NCI-H69 (cell line): ENCODE results near the gene RAB3C.

Experiments used
- DNase-seq: peaks from one replicate; lab custom pipeline; 2025; lab: John Stamatoyannopoulos, UW

The RAB3C gene

GRCh38 chr5:58885260-58885659 is 302.4 kb downstream of the RAB3C start:
- DNase-seq, result no peak

- peak; percentile 81 for DNase-seq
These were observed 303.7 kb downstream of the RAB3C start for GRCh38 chr5:58886315-58887207.

- DNase-seq, result no peak
These were observed 304.4 kb downstream of the RAB3C start for GRCh38 chr5:58887311-58887710.

DNA sequence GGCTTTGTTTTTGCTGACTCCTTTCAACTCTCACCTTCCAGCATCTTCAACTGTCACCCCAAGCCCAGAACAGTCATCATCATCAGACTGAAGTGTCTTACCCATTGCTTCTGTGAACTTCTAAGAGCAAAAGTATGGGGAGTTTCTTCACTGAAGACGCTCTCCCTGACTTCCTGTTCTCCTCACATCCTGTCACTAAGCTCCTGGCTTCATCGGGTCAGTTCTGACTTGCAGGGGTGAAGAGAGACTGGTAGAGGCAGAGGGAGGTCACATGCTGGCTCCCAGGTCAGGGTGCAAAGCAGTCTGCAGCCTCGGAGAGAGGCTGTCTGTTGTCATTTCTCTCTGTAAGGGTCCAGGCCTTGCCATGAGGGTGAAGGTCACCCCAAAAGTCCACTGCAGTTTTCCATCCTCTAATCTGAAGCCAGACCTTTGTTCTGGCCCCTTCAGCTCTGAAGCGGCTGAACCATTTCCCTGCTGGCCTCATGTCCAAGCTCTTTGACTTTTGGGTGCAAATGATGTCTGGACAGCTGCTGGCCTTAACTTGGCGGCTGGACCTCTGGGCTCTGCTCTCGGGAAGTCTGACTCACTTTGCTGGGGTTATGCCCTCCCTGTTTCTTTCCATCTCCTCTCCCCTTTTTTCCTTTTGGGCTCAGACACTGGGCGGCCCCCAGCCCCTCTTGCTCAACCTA is 305.0 kb downstream of the RAB3C start:
- no peak for DNase-seq

- DNase-seq, result no peak
These were observed 307.4 kb downstream of the RAB3C start for GRCh38 chr5:58890265-58890664.

- DNase-seq, result peak; percentile 66
These were observed 307.8 kb downstream of the RAB3C start for GRCh38 chr5:58890701-58891085.

DNA sequence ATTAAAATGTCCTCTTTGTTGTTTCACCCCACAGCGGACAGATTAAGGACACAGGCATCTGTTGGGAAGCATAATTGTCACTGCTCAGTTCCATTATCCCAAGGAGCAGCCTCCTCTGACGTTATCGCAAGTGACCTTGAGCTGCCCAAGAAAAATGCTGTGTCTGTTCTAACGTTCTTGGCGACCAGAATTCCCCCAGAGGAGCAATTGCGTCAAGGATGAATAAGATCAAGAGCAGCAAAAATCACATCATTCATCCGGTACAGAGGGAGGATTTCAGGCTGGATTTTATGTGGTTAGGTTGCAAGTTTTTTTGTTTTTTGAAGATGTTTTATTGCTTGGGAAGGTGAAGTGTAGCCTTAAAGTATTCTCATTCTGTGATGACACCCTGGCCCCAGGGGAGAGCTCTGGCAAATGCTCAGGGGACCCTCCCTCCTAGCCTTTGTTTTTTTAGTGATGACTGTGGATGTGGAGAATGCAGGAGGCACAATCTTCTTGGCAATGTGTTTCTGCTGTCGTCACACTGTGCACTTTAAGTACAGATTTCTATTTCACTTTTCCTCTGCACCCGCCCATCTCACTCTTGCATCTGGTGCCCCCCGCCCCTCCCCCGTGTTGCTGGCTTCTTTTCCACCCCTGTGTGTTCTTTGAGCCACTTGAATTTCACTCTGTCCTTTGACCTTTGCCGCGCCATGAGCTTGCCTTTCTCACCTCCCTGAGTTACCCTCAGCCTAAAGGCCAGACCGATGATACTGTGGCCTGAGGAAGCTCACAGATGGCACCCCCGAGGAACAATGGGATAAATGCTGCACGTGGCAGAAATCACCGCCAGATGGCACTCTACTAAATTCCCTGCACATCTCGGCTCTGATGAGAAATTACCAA is 308.5 kb downstream of the RAB3C start:
- peak; percentile 84 for DNase-seq

DNA sequence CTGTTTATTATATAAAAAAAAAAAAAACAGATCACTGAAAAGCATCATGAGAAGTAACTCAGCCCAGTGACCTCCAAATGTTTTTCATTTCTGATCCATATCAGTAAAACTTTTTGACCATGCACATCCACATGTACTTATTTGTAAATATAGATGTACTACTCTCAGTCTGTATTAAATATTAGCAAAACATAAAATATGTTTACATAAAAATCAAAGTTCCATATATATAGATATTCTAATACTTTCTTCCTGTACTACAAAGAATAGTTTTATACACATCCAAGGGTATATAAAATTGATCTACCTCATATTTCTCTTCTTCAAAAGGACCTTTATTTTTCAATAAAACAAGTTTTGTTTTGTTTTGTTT is 309.1 kb downstream of the RAB3C start:
- no peak for DNase-seq

- DNase-seq, result no peak
These were observed 310.7 kb downstream of the RAB3C start for GRCh38 chr5:58893551-58893950.

- no peak for DNase-seq
These were observed 315.1 kb downstream of the RAB3C start for GRCh38 chr5:58898006-58898405.

DNA sequence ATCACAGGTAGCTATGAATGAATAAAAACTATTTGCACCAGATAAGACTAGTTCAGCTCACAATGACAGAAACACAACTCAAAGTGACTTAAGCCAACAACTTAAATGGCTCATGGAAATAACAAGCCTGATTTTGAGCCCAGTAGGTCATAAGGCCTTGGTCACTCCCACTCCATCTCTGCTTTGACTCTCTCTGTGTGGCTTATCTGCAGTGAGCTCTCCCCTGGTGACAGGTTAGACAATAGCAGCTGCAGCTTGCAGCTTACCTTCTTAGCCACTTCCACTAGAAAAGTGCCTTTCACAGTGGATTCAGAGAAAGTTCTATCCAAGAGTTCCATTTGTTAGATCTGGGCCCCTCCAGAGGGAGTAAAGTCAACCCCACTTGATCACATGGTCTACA is 315.7 kb downstream of the RAB3C start:
- no peak for DNase-seq

DNA sequence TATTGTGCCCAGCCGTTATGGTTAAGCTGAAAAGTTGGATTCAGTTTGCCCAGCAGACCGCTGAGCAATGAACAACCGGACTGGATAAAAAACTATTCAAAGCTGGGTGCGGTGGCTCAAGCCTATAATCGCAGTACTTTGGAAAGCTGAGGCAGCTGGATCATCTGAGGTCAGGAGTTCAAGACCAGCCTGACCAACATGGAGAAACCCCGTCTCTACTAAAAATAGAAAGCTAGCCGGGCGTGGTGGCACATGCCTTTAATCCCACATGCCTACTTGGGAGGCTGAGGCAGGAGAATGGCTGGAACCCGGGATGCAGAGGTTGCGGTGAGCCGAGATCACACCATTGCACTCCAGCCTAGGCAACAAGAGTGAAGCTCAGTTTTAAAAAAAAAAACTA is 318.4 kb downstream of the RAB3C start:
- no peak for DNase-seq

DNA sequence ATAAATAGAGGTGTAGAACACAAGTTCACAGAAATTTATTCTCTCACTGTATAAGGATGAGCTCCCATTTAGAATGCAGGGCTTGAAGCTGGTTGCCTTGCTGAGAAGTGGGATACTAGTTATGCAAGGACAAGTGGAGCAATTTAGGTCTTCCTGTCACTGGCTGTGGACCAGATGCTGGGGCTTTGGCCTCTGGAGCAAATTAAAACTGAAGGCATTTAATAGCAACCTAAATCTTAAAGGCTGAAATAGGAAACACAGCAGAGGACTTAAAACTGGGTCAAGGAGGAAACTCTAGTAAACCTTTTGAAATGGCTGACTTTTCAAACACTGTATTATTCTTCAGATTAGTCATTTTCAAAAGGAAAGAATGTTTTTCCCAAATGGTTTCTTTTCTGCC is 319.4 kb downstream of the RAB3C start:
- DNase-seq, result no peak

GRCh38 chr5:58902765-58903164 is 319.9 kb downstream of the RAB3C start:
- peak; percentile 21 for DNase-seq

DNA sequence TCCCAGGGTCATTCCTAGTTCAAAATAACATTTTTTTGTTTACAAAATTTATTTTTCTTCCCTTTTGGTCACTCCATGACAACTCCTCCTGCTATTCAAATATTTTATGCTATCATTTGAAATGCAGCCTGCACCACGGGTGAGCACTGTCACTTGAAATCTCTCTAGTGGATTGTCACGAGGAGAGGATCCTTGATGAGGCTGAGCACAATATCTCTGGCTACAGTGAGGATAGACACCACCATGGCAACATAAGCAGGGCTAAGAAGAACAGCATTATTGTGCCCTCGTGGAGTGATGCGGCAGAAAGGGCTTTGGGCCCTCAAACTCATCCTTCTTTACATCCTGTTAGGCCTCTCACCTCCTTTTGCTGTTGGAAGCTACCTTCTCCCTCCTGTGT is 321.9 kb downstream of the RAB3C start:
- DNase-seq, result no peak

- no peak for DNase-seq
These were observed 323.1 kb downstream of the RAB3C start for GRCh38 chr5:58905944-58906343.
